ENCODE measurements around the gene SMYD2. TPM values are rescaled to one million over a fixed set of nuclear protein-coding genes. Genes with fewer than 3 reads are reported as not detected.

The SMYD2 gene
- total RNA-seq, 1 experiment from 2014 or later: 25.8 TPM

DNA sequence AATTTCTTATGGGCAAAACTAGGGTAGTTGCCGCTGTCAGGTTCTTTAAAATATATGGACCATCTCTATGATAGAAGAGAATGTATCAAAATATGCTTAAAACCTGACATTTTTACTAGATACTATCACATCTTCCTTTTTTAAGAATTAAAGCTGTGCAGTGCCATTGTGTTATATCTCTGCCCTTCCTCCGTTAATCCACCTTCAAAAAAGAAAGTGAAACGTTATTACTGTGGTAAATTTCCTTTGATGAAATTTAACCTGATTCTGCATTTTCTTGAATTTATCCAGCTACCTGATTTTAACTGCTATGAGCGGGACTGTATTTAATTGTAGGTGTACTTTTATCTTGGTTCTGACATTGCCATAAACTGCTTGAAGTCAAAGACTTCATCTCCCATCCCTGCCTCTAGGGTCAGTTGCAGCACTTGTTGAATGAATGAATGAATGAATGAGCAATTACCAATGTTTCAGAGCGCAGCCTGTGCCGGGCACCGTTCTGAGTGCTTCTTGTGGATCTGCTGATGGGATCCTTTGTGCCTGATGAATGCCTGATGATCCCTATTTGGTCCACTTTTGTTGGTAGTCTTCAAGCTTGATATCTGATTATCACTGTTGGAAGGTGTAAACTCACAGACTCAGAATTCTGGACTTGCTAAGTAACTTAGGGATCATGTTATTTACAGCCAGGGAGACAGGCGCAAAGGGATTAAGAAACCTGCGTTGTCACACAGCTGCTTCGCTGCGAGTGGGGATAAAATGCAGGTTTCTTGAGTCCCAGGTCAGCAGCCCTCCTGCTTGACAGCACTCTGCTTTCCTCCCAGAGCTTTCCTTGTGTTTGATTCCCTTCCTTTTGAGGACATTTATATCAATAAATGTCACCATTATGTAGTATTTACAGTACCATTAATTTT is 30.1 kb downstream of the SMYD2 start:
- Histone ChIP-seq H3K9me3 (ENCODE audit: low read depth, low read length, poor library complexity, severe bottlenecking) (no peaks in the 10 kb centered on the region), H3K4me3 (ENCODE audit: low read depth, low read length, poor library complexity, severe bottlenecking) (no peak overlapping the region), H3K27ac (ENCODE audit: low read depth, low read length, poor library complexity, severe bottlenecking) (no peak overlapping the region), H3K4me1 (ENCODE audit: insufficient read depth, low read length, poor library complexity, severe bottlenecking) (peaks cover 7% of the 10 kb centered on the region), H3K36me3 (ENCODE audit: insufficient read depth, low read length, poor library complexity, severe bottlenecking) (no peaks in the 10 kb centered on the region), H3K27me3 (replicated peaks; ENCODE audit: insufficient read depth, low read depth, low read length, poor library complexity) (no peaks in the 10 kb centered on the region)
- no peak for DNase-seq (ENCODE audit: low spot score)
- BruUV-seq (replicated peaks): no TSS peak
- intact Hi-C loops (cut with micrococcal nuclease; ENCODE audit: unreplicated experiment): no loop called here
- no peak for TF ChIP-seq EZH2 (IDR thresholded peaks at IDR 0.05; ENCODE audit: borderline replicate concordance, low read depth, low read length, poor library complexity, severe bottlenecking)
- TF ChIP-seq, protein P1, sequence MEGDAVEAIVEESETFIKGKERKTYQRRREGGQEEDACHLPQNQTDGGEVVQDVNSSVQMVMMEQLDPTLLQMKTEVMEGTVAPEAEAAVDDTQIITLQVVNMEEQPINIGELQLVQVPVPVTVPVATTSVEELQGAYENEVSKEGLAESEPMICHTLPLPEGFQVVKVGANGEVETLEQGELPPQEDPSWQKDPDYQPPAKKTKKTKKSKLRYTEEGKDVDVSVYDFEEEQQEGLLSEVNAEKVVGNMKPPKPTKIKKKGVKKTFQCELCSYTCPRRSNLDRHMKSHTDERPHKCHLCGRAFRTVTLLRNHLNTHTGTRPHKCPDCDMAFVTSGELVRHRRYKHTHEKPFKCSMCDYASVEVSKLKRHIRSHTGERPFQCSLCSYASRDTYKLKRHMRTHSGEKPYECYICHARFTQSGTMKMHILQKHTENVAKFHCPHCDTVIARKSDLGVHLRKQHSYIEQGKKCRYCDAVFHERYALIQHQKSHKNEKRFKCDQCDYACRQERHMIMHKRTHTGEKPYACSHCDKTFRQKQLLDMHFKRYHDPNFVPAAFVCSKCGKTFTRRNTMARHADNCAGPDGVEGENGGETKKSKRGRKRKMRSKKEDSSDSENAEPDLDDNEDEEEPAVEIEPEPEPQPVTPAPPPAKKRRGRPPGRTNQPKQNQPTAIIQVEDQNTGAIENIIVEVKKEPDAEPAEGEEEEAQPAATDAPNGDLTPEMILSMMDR (conservative IDR thresholded peaks at IDR 0.05; ENCODE audit: low read depth, low read length): no peak
- POLR2A ChIA-PET (ENCODE audit: low non-redundant PET): no interaction called here
- CTCF ChIA-PET: no interaction called here

DNA sequence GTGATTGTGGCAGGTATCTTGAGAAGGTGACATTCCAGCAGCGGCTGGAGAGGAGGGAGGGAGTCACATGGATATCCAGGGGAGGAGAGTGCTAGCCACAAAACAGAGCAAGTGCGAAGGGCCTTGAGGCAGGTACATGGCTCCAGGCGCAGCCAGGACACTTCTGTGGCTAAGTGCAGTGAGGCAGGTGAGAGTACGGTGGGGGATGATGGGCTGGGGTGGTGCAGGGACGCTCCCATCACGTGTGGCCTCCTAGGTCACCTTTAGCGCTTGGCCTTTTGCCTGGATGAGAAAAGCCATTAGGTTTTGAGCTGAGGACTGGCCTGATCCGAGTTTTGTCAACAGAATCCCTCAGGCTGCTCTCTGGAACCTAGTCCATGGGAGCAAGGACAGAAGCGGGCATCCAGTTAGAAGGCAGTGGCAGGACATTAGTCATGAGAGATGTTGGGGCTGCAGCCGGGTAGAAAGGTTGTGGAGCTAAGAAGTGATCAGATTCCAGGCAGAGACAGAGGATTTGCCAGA is 31.6 kb downstream of the SMYD2 start:
- Histone ChIP-seq H3K4me3 (ENCODE audit: low read depth, low read length, poor library complexity, severe bottlenecking) (no peak overlapping the region), H3K9me3 (ENCODE audit: low read depth, low read length, poor library complexity, severe bottlenecking) (no peaks in the 10 kb centered on the region), H3K27me3 (replicated peaks; ENCODE audit: insufficient read depth, low read depth, low read length, poor library complexity) (no peaks in the 10 kb centered on the region), H3K36me3 (ENCODE audit: insufficient read depth, low read length, poor library complexity, severe bottlenecking) (no peaks in the 10 kb centered on the region), H3K4me1 (ENCODE audit: insufficient read depth, low read length, poor library complexity, severe bottlenecking) (peaks cover 7% of the 10 kb centered on the region), H3K27ac (ENCODE audit: low read depth, low read length, poor library complexity, severe bottlenecking) (no peak overlapping the region)
- TF ChIP-seq EZH2 (IDR thresholded peaks at IDR 0.05; ENCODE audit: borderline replicate concordance, low read depth, low read length, poor library complexity, severe bottlenecking): no peak
- TF ChIP-seq, protein P1 (conservative IDR thresholded peaks at IDR 0.05; ENCODE audit: low read depth, low read length): no peak
- ChIA-PET CTCF (interaction anchor here (0.6 kb wide), 1 partner anchor 836 kb away, joined by 6 read pairs; no protein-coding TSS in a partner anchor), POLR2A (ENCODE audit: low non-redundant PET) (no interaction called here)
- BruUV-seq (replicated peaks): no TSS peak
- intact Hi-C loops (cut with micrococcal nuclease; ENCODE audit: unreplicated experiment): no loop called here
- DNase-seq (ENCODE audit: low spot score): no peak

DNA sequence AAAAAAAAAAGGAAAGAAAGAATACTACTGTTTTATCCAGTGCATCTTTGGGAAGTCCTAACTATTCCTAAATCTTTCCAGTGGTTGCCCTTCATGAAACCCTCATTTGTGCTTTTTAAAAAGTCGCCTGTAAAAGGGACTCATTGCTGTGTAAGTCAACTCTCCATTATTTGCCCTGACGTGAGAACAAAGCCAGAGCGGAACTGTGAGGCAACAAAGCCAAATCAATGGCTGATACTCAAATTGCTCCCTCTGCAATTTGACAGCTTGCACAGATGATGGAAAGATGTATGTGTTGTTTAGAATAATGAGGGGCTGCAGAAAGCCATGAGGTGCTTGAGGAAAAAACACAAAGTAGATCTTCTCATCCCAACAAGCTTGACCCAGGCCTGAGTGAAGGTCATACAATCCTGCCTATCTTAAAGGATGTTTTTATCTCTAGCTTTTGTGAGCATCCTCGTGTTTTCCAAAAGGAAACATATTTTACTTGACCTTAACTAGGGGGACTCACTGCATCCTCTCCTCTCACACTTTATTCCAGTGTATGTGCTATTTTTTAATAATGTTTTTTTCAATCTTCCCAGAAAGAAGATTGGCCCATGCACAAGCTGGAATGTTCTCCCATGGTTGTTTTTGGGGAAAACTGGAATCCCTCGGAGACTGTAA is 33.4 kb downstream of the SMYD2 start:
- Histone ChIP-seq H3K4me1 (ENCODE audit: insufficient read depth, low read length, poor library complexity, severe bottlenecking) (peaks cover 12% of the 10 kb centered on the region), H3K9me3 (ENCODE audit: low read depth, low read length, poor library complexity, severe bottlenecking) (no peaks in the 10 kb centered on the region), H3K27ac (ENCODE audit: low read depth, low read length, poor library complexity, severe bottlenecking) (no peak overlapping the region), H3K27me3 (replicated peaks; ENCODE audit: insufficient read depth, low read depth, low read length, poor library complexity) (no peaks in the 10 kb centered on the region), H3K36me3 (ENCODE audit: insufficient read depth, low read length, poor library complexity, severe bottlenecking) (no peaks in the 10 kb centered on the region), H3K4me3 (ENCODE audit: low read depth, low read length, poor library complexity, severe bottlenecking) (no peak overlapping the region)
- no peak for DNase-seq (ENCODE audit: low spot score)
- no peak for TF ChIP-seq EZH2 (IDR thresholded peaks at IDR 0.05; ENCODE audit: borderline replicate concordance, low read depth, low read length, poor library complexity, severe bottlenecking)
- TF ChIP-seq, protein P1 (conservative IDR thresholded peaks at IDR 0.05; ENCODE audit: low read depth, low read length): no peak
- ChIA-PET POLR2A (ENCODE audit: low non-redundant PET) (no interaction called here), CTCF (no interaction called here)
- no TSS peak for BruUV-seq (replicated peaks)
- intact Hi-C loops (cut with micrococcal nuclease; ENCODE audit: unreplicated experiment): no loop called here

Measured in A673 (cell line).